ENCODE measurements around the gene WDR5. TPM values are rescaled to one million over a fixed set of nuclear protein-coding genes. Genes with fewer than 3 reads are reported as not detected.

WDR5 gene
- total and polyA plus RNA-seq, 12 donors = 14.0 to 22.5 (median 17.8) TPM

DNA sequence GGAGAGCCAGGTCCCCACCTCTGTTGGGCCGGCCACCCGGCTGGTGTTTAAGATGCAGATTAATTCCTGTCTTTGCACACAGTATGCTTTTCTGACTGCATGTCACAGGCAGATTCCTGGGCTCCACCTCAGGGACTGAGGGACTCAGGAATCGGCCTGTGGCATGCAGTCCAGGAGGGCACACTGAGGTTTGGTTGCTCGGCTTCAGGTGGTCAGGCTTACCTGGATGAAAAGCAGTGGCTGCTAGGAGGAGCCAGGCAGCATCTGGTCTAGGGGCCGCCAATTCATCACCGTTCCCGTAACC is 1.1 kb downstream of the WDR5 start:
- WGBS, 2 donors = 44 to 46% methylated on average over 7 of the region's 7 CpGs
- Histone ChIP-seq H3K36me3 (peaks cover 0 to 27% (median 14%) of the 10 kb centered on the region in 9 donors), H3K4me1 (peaks cover 19 to 48% (median 37%) of the 10 kb centered on the region in 9 donors), H3K27me3 (no peaks in the 10 kb centered on the region), H3K9me3 (no peaks in the 10 kb centered on the region), H3K4me3 (peak overlapping the region; percentile 74 to 100 (median 89)), H3K27ac (peak overlapping the region in 7 of 10 donors; percentile 43 to 91 (median 72))
- intact Hi-C loops (cut with DNase I) = loop anchor here in 3 of 10 donors (5.0 to 10.0 kb wide), 3 partner anchors 70 to 112 kb away; partner anchors contain the start of genes BRD3 (in 2 of the 3) and BRD3OS (in 2 of the 3)
- DNase-seq = no peak
- TF ChIP-seq, protein P1, sequence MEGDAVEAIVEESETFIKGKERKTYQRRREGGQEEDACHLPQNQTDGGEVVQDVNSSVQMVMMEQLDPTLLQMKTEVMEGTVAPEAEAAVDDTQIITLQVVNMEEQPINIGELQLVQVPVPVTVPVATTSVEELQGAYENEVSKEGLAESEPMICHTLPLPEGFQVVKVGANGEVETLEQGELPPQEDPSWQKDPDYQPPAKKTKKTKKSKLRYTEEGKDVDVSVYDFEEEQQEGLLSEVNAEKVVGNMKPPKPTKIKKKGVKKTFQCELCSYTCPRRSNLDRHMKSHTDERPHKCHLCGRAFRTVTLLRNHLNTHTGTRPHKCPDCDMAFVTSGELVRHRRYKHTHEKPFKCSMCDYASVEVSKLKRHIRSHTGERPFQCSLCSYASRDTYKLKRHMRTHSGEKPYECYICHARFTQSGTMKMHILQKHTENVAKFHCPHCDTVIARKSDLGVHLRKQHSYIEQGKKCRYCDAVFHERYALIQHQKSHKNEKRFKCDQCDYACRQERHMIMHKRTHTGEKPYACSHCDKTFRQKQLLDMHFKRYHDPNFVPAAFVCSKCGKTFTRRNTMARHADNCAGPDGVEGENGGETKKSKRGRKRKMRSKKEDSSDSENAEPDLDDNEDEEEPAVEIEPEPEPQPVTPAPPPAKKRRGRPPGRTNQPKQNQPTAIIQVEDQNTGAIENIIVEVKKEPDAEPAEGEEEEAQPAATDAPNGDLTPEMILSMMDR (IDR thresholded peaks at IDR 0.05) = no peak
- ATAC-seq = no peak

DNA sequence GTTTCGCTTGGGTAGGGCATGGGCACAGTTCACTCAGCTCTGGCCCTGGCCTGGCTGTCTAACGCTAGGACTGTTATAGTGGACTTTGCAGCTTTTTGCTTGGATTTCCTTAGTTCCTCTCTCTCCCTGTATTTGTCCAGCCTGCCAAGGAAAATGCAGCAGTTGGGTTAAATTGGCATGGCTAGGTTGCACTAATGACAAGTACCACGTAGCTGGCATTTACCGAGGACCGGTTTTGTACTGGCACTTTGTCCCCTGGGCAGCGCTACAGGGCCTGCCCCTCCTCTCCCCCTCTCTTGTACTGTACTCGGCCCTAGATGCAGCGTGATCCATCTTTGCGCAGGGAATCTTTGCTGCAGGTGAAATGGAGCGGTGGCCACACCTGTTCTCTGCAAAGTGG is 2.4 kb downstream of the WDR5 start:
- Histone ChIP-seq H3K27ac (peak overlapping the region in 1 of 10 donors; percentile 23), H3K4me1 (peaks cover 19 to 45% (median 37%) of the 10 kb centered on the region in 9 donors), H3K4me3 (no peak overlapping the region), H3K36me3 (peaks cover 0 to 40% (median 27%) of the 10 kb centered on the region in 9 donors), H3K9me3 (no peaks in the 10 kb centered on the region), H3K27me3 (no peaks in the 10 kb centered on the region)
- WGBS, 2 donors = 73 to 74% methylated on average over 10 of the region's 10 CpGs
- ATAC-seq (peak in 1 of 8 donors; percentile 29), DNase-seq (no peak)
- intact Hi-C loops (cut with DNase I) = loop anchor here in 3 of 10 donors (5.0 to 10.0 kb wide), 3 partner anchors 71 to 113 kb away; partner anchors contain the start of genes BRD3 (in 2 of the 3) and BRD3OS (in 2 of the 3)
- TF ChIP-seq, protein P1 (IDR thresholded peaks at IDR 0.05) = no peak

DNA sequence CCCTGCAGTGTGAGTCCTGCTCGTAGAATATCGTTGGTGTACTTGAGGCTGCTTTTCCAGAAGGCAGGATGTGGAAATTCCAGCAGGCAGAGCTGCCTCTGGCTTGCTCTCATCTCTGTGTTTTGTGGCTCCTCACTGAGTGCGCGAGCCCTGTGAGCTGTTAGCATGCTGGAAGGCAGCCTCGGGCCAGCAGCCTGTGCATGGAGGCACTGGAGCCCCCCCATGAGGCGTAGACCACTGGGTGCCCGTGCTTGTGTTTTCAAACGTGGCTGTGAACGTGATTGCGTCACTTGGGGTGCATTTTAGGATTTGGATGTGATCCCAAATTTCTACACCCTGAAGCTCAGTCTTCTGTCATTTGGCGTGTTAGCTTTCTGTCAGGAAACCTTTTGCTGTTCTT is 3.2 kb downstream of the WDR5 start:
- intact Hi-C loops (cut with DNase I) = loop anchor here in 3 of 10 donors (5.0 to 10.0 kb wide), 3 partner anchors 72 to 114 kb away; partner anchors contain the start of genes BRD3 (in 2 of the 3) and BRD3OS (in 2 of the 3)
- H3K4me1 ChIP-seq = peaks cover 19 to 45% (median 37%) of the 10 kb centered on the region in 9 donors

DNA sequence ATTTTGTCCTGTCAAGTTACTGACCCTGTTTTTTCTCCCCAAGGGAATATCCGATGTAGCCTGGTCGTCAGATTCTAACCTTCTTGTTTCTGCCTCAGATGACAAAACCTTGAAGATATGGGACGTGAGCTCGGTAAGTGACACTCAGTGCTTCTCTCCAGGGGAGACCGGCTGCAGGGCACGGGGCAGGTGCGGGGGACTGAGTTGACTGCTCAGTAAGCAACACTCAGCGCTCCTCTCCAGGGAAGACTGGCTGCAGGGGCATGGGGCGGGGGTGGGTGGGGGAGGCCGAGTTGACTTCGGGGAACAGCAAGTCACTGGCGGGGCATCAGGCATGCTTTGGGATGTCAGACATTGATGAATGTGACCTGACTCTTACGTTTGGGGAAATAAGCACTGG is 6.0 kb downstream of the WDR5 start:
- TF ChIP-seq, protein P1 (IDR thresholded peaks at IDR 0.05) = no peak
- no peak overlapping the region for H3K4me3 ChIP-seq
- peaks cover 0 to 77% (median 56%) of the 10 kb centered on the region in 9 donors for H3K36me3 ChIP-seq
- ATAC-seq (no peak), DNase-seq (no peak)
- WGBS, 2 donors = 85 to 92% methylated on average over 13 of the region's 13 CpGs
- no peaks in the 10 kb centered on the region for H3K27me3 ChIP-seq
- intact Hi-C loops (cut with DNase I) = no loop called here
- H3K4me1 ChIP-seq = peaks cover 13 to 31% (median 25%) of the 10 kb centered on the region in 9 donors
- H3K9me3 ChIP-seq = no peaks in the 10 kb centered on the region
- no peak overlapping the region for H3K27ac ChIP-seq

More for the DNA sequence above, 3.2 kb downstream of the WDR5 start:
- TF ChIP-seq, protein P1 (IDR thresholded peaks at IDR 0.05) = no peak
- no peak overlapping the region for H3K27ac ChIP-seq
- no peak overlapping the region for H3K4me3 ChIP-seq
- H3K9me3 ChIP-seq = no peaks in the 10 kb centered on the region
- ATAC-seq (no peak), DNase-seq (no peak)
- peaks cover 0 to 48% (median 35%) of the 10 kb centered on the region in 9 donors for H3K36me3 ChIP-seq
- 57 to 67% methylated on average over 11 of the region's 11 CpGs for WGBS, 2 donors
- no peaks in the 10 kb centered on the region for H3K27me3 ChIP-seq

Data from heart right ventricle (tissue), 16 donors.